H1 (cell line): ENCODE results near the gene BAG2. TPM values are rescaled to one million over a fixed set of nuclear protein-coding genes. Genes with fewer than 3 reads are reported as not detected.
A peak's percentile ranks its signal among the peaks of the same experiment; 100 is the strongest.

ENCODE experiments used
- CTCF ChIA-PET: fragments of 300-600 bp; sonication (Branson Sonifier 250); formaldehyde crosslinking; loops from one replicate; lab custom pipeline; 2021; ENCODE audit not compliant: partially characterized antibody; lab: Charles Lee
- POLR2A ChIA-PET: fragments of 300-600 bp; sonication (Branson Sonifier 250); formaldehyde crosslinking; loops from one replicate; lab custom pipeline; 2021; ENCODE audit warnings: inconsistent platforms; ENCODE audit not compliant: partially characterized antibody; lab: Charles Lee
- DNase-seq, 2 experiments: peaks; one replicate each; pipeline versions ENCODE4 v3.0.0 to v3.0.0-alpha.2; 2010 to 2022; ENCODE audit warnings: low spot score in 2 of 2, low read depth in 1 of 2, mixed read lengths in 1 of 2
- FAIRE-seq: peaks from 2 replicates; lab custom pipeline; 2011; peaks lifted over from hg19 to GRCh38; lab: Jason Lieb, UNC
- H2AFZ ChIP-seq: 2 replicates; pipeline ENCODE4 v1.8.1; 2012; ENCODE audit warnings: low read length, inconsistent platforms
- H2AK5ac ChIP-seq: 2 replicates; pipeline ENCODE4 v1.6.1; 2013; ENCODE audit warnings: low read depth, low read length
- H2BK120ac ChIP-seq: replicated peaks from 2 replicates; pipeline ENCODE3; 2013; ENCODE audit warnings: low read depth, low read length, inconsistent platforms
- H2BK12ac ChIP-seq: 2 replicates; pipeline ENCODE4 v1.6.1; 2013; ENCODE audit warnings: low read depth, low read length
- H2BK15ac ChIP-seq: 2 replicates; pipeline ENCODE4 v1.6.1; 2013; ENCODE audit warnings: low read length
- H2BK20ac ChIP-seq: 2 replicates; pipeline ENCODE4 v1.6.1; 2013; ENCODE audit warnings: low read length
- H2BK5ac ChIP-seq: 2 replicates; pipeline ENCODE4 v1.6.1; 2013; ENCODE audit warnings: low read depth, low read length
- H3K14ac ChIP-seq: 2 replicates; pipeline ENCODE4 v1.6.1; 2013; ENCODE audit warnings: inconsistent platforms; ENCODE audit not compliant: insufficient read length
- H3K18ac ChIP-seq: 2 replicates; pipeline ENCODE4 v1.6.1; 2013; ENCODE audit warnings: low read length; ENCODE audit errors: extremely low read depth
- H3K23ac ChIP-seq: 2 replicates; pipeline ENCODE4 v1.6.1; 2013; ENCODE audit warnings: inconsistent platforms; ENCODE audit not compliant: insufficient read length
- H3K23me2 ChIP-seq: 2 replicates; pipeline ENCODE4 v1.6.1; 2013; ENCODE audit warnings: low read depth, low read length
- H3K27ac ChIP-seq: 2 replicates; pipeline ENCODE4 v1.6.1; 2011; ENCODE audit warnings: low read depth, low read length, inconsistent platforms
- H3K27me3 ChIP-seq, 4 experiments: replicated peaks in 1 of 4; 1 replicate in 1 of 4; 2 replicates in 3 of 4; pipeline versions ENCODE4 v1.6.1 to v1.8.1; 2011 to 2013; ENCODE audit warnings: low read length in 3 of 4, mild to moderate bottlenecking in 3 of 4, inconsistent platforms in 2 of 4, mixed read lengths in 2 of 4, moderate library complexity in 1 of 4; ENCODE audit not compliant: control insufficient read depth in 3 of 4, insufficient read depth in 3 of 4; ENCODE audit errors: extremely low read depth in 1 of 4
- H3K36me3 ChIP-seq, 4 experiments: 2 replicates each; pipeline versions ENCODE4 v1.6.1 to v1.8.1; 2011 to 2013; ENCODE audit warnings: mild to moderate bottlenecking in 4 of 4, low read length in 3 of 4, moderate library complexity in 2 of 4, control low read depth in 1 of 4, inconsistent platforms in 1 of 4; ENCODE audit not compliant: insufficient read depth in 4 of 4, control insufficient read depth in 2 of 4
- H3K4ac ChIP-seq: replicated peaks from 2 replicates; pipeline ENCODE3; 2013; ENCODE audit warnings: low read length, low read depth, mixed read lengths, inconsistent platforms; ENCODE audit not compliant: insufficient read length
- H3K4me1 ChIP-seq, 4 experiments: replicated peaks in 1 of 4; 1 replicate in 1 of 4; 2 replicates in 3 of 4; pipeline versions ENCODE4 v1.6.1 to v1.8.1; 2011 to 2013; ENCODE audit warnings: low read length in 3 of 4, inconsistent platforms in 2 of 4, mixed read lengths in 1 of 4; ENCODE audit not compliant: insufficient read depth in 4 of 4, control insufficient read depth in 3 of 4
- H3K4me2 ChIP-seq, 2 experiments: 2 replicates each; pipeline versions ENCODE4 v1.6.1 to v1.8.1; 2011 to 2013; ENCODE audit warnings: low read depth in 2 of 2, low read length in 2 of 2, control low read depth in 1 of 2, inconsistent platforms in 1 of 2, mild to moderate bottlenecking in 1 of 2; ENCODE audit not compliant: insufficient read depth in 1 of 2
- H3K4me3 ChIP-seq, 4 experiments: fragments of 200-600, 300-600 bp in 1 of 4; sonication (generic), shearing (Covaris generic), sonication (Bioruptor Twin) in 1 of 4; 2 replicates each; pipeline versions ENCODE4 v1.5.1 to v1.8.1; 2011 to 2016; ENCODE audit warnings: low read length in 4 of 4, low read depth in 3 of 4, control low read depth in 2 of 4, inconsistent platforms in 2 of 4, mild to moderate bottlenecking in 2 of 4, mixed read lengths in 1 of 4, moderate library complexity in 1 of 4; ENCODE audit not compliant: insufficient read depth in 2 of 4; ENCODE audit errors: extremely low read depth in 1 of 4
- H3K56ac ChIP-seq: replicated peaks from 2 replicates; pipeline ENCODE3; 2013; ENCODE audit warnings: low read depth, mild to moderate bottlenecking, mixed read lengths, low read length, inconsistent platforms; ENCODE audit not compliant: insufficient read length
- H3K79me1 ChIP-seq: 2 replicates; pipeline ENCODE4 v1.6.1; 2013; ENCODE audit warnings: low read depth, low read length, control low read depth
- H3K79me2 ChIP-seq, 2 experiments: 2 replicates each; pipeline versions ENCODE4 v1.6.1 to v1.8.1; 2012 to 2013; ENCODE audit warnings: low read length in 2 of 2, mild to moderate bottlenecking in 2 of 2, inconsistent platforms in 1 of 2; ENCODE audit not compliant: insufficient read depth in 2 of 2, control insufficient read depth in 1 of 2
- H3K9ac ChIP-seq, 4 experiments: replicated peaks in 1 of 4; 1 replicate in 1 of 4; 2 replicates in 3 of 4; pipeline versions ENCODE4 v1.6.1 to v1.8.1; 2011 to 2013; ENCODE audit warnings: low read depth in 3 of 4, low read length in 3 of 4, control low read depth in 2 of 4, mild to moderate bottlenecking in 2 of 4, moderate library complexity in 2 of 4, inconsistent platforms in 1 of 4; ENCODE audit errors: extremely low read depth in 1 of 4
- H3K9me3 ChIP-seq, 2 experiments: 2 replicates each; pipeline versions ENCODE4 v1.6.1 to v1.8.1; 2012 to 2013; ENCODE audit warnings: mild to moderate bottlenecking in 2 of 2, moderate library complexity in 2 of 2, control low read depth in 1 of 2, inconsistent platforms in 1 of 2, low read depth in 1 of 2, low read length in 1 of 2, mixed read lengths in 1 of 2; ENCODE audit not compliant: insufficient read depth in 2 of 2
- H4K20me1 ChIP-seq, 2 experiments: replicated peaks in 1 of 2; 2 replicates each; pipeline versions ENCODE3 to v1.8.1; 2011 to 2013; ENCODE audit warnings: inconsistent platforms in 2 of 2, low read length in 2 of 2, mild to moderate bottlenecking in 1 of 2; ENCODE audit not compliant: insufficient read depth in 2 of 2, control insufficient read depth in 1 of 2
- H4K5ac ChIP-seq: 2 replicates; pipeline ENCODE4 v1.6.1; 2013; ENCODE audit warnings: low read length, low read depth, mixed read lengths, inconsistent platforms; ENCODE audit not compliant: insufficient read length
- H4K8ac ChIP-seq: 2 replicates; pipeline ENCODE4 v1.8.0; 2013; ENCODE audit warnings: mild to moderate bottlenecking, moderate library complexity, low read length, inconsistent platforms; ENCODE audit not compliant: insufficient read depth; ENCODE audit errors: extremely low read depth
- H4K91ac ChIP-seq: replicated peaks from 2 replicates; pipeline ENCODE3; 2013; ENCODE audit warnings: low read length, mixed read lengths, inconsistent platforms; ENCODE audit not compliant: insufficient read length
- BACH1 ChIP-seq: IDR thresholded peaks from 2 replicates; pipeline ENCODE4 v1.6.1; 2012; ENCODE audit warnings: low read length, improper control_type of control experiment
- CEBPB ChIP-seq: IDR thresholded peaks from 2 replicates; pipeline ENCODE4 v1.6.1; 2012; ENCODE audit warnings: low read depth, low read length
- KDM4A ChIP-seq: IDR thresholded peaks from one replicate; pipeline ENCODE4 v1.7.1; 2012; ENCODE audit warnings: low read depth, mild to moderate bottlenecking, moderate library complexity, low read length, inconsistent platforms; ENCODE audit not compliant: severe bottlenecking
- RNF2 ChIP-seq: fragments of 200-900, 300-1000 bp; sonication (generic); IDR thresholded peaks from 2 replicates; pipeline ENCODE4 v1.7.1; 2016; ENCODE audit warnings: borderline replicate concordance, low read depth, mild to moderate bottlenecking, antibody characterized with exemption, low read length; ENCODE audit not compliant: poor library complexity, severe bottlenecking; ENCODE audit errors: missing control alignments
- SP4 ChIP-seq: IDR thresholded peaks from 2 replicates; pipeline ENCODE4 v1.6.1; 2012; ENCODE audit warnings: low read length, inconsistent platforms
- TBP ChIP-seq: IDR thresholded peaks from 2 replicates; pipeline ENCODE4 v1.6.1; 2011; ENCODE audit warnings: low read depth, low read length, improper control_type of control experiment
- WGBS, 2 experiments: shearing (Covaris generic) in 1 of 2; methylation state at CpG; one replicate each; pipeline versions ENCODE4 v1.1.6 to v1.1.7; 2013 to 2015; ENCODE audit warnings: low lambda C conversion rate in 2 of 2, mixed read lengths in 2 of 2, inconsistent platforms in 1 of 2, low coverage in 1 of 2, missing lambda C conversion rate in 1 of 2; ENCODE audit not compliant: insufficient replicate concordance in 2 of 2, insufficient coverage in 1 of 2, insufficient read length in 1 of 2; ENCODE audit errors: extremely low coverage in 1 of 2, missing lambda C conversion rate in 1 of 2; 5-methylcytosine and 5-hydroxymethylcytosine counted together
- polyA plus RNA-seq, 7 experiments: library from polyadenylated mRNA; depleted of rRNA in 3 of 7; stranded (reverse) in 5 of 7; unstranded in 2 of 7; fragments of >200 nt in 5 of 7; fragments of 200-250 nt in 2 of 7; gene quantifications; 1 replicate in 5 of 7; 2 replicates in 1 of 7; 4 replicates in 1 of 7; pipeline versions ENCODE4 v1.2.1 to v1.2.3, GENCODE V29; 2011 to 2013; ENCODE audit warnings: missing spikeins in 2 of 7, mixed read lengths in 2 of 7
- total RNA-seq: library from RNA; stranded (reverse); fragmentation: NEBNext Ultra II Directional; extraction: Animal tissue kit (Norgen Biotek cat#: 25700); gene quantifications from 2 replicates; pipeline ENCODE4 v1.2.1, GENCODE V29; 2021
- TF ChIP-seq, protein P1 (sequence below): IDR thresholded peaks from 2 replicates; pipeline ENCODE4 v1.6.1; 2012; ENCODE audit warnings: inconsistent platforms

The BAG2 gene
- total and polyA plus RNA-seq, 2 of the 8 experiments (the other 6 are each of a cell fraction or from before 2014, with no cell fraction given) = 4.4 to 7.4 TPM

DNA sequence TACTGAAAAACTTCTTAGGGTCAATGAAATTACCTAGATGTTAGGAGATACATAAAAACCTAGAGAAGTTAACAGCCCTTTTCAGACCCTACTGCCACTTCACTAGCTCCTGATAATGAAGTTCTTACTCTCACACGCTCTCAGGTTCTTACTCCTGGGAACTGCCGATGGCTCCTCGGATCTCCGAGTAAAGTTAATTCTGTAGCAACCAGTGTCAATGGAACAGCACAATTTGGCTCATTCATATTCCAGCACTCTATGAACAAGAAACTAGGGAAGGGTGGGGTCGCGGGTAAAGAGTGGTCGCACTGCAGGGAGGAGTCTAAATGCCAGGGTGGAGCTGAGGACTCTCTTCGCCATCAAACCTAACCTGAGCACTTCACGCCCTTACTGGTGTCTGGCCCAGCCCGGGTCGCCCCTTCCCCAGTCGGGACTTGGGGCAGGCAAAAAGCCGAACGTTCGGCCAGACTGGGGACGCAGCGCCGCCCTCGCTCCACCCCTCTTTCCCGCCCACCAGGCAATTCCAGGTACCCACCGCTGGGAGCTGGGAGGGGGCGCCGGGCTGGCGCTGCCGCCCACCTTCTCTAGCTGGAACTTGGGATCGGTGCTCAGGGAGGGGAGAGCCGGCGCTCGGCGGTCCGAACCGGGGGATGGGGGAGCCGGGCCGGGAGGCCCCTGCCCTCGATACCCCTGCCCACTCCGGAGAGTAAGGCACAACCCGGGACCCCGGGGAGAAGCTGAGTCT, 49.2 kb downstream of the BAG2 start:
- ChIA-PET CTCF (interaction anchor here (0.9 kb wide), 1 partner anchor 9 kb away, joined by 3 read pairs; no protein-coding TSS in a partner anchor), POLR2A (interaction anchor here (0.8 to 2.1 kb wide), 13 partner anchors 9 to 370 kb away, joined by 3 to 13 read pairs (median 4); partner anchors contain the start of genes BAG2, BEND6 and ZNF451)
- peak overlapping the region; percentile 99; the same call in 1 of the 2 replicates for H4K8ac ChIP-seq
- no peak overlapping the region for H2BK15ac ChIP-seq
- FAIRE-seq (no peak), DNase-seq (peak; percentile 69 to 87)
- peaks cover 0 to 50% of the 10 kb centered on the region in 2 experiments; a peak in 3 of 4 replicates for H3K79me2 ChIP-seq
- no peaks in the 10 kb centered on the region for H3K79me1 ChIP-seq
- H3K36me3 ChIP-seq = peaks cover 0 to 4% (median 0%) of the 10 kb centered on the region in 4 experiments; a peak in 1 of 8 replicates
- 0 out of 2 replicates have a peak overlapping the region, but pooled peaks have one; percentile 75 for H3K18ac ChIP-seq
- 2% methylated on average over 28 of the region's 38 CpGs; no CpG with 5 or more reads in 1 of the 2 experiments for WGBS, 2 experiments
- H4K91ac ChIP-seq = no peak overlapping the region
- peak overlapping the region; percentile 80 for H3K56ac ChIP-seq
- H3K23me2 ChIP-seq = peaks cover 7% of the 10 kb centered on the region
- H4K20me1 ChIP-seq = peaks cover 0 to 7% of the 10 kb centered on the region in 2 experiments
- peak overlapping the region; percentile 28 for H3K14ac ChIP-seq
- peaks cover 0 to 3% (median under 1%) of the 10 kb centered on the region in 4 experiments; a peak in 2 of 7 replicates for H3K4me1 ChIP-seq
- H4K5ac ChIP-seq = no peak overlapping the region
- no peaks in the 10 kb centered on the region for H3K27me3 ChIP-seq
- no peak overlapping the region for H3K4ac ChIP-seq
- no peak overlapping the region for H2BK12ac ChIP-seq
- H3K4me2 ChIP-seq = peak overlapping the region; percentile 79 to 90
- no peak overlapping the region for H2BK20ac ChIP-seq
- peak overlapping the region; percentile 39 for H3K23ac ChIP-seq
- H3K27ac ChIP-seq = peak overlapping the region; percentile 80
- peak overlapping the region; percentile 81 to 93 (median 90) for H3K4me3 ChIP-seq
- peak overlapping the region; percentile 33 for H2AFZ ChIP-seq
- peak overlapping the region; percentile 77 for H2BK5ac ChIP-seq
- H2AK5ac ChIP-seq = no peak overlapping the region
- 0 out of 4 replicates have a peak, but pooled peaks cover 0 to 5% of the 10 kb centered on the region in 2 experiments for H3K9me3 ChIP-seq
- peak overlapping the region; percentile 79 to 95 (median 82) for H3K9ac ChIP-seq
- H2BK120ac ChIP-seq = no peak overlapping the region
- peak; percentile 92 for TF ChIP-seq KDM4A
- 0 out of 2 replicates have a peak, but pooled peaks have one; percentile 1 for TF ChIP-seq BACH1
- no peak for TF ChIP-seq SP4
- TF ChIP-seq CEBPB = no peak
- no peak for TF ChIP-seq RNF2
- TF ChIP-seq, protein P1, sequence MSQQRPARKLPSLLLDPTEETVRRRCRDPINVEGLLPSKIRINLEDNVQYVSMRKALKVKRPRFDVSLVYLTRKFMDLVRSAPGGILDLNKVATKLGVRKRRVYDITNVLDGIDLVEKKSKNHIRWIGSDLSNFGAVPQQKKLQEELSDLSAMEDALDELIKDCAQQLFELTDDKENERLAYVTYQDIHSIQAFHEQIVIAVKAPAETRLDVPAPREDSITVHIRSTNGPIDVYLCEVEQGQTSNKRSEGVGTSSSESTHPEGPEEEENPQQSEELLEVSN = 0 out of 2 replicates have a peak, but pooled peaks have one; percentile 3
- TF ChIP-seq TBP = no peak; the same call in 1 of the 2 replicates
